ENCODE results near the gene PIAS2. TPM values are rescaled to one million over a fixed set of nuclear protein-coding genes. Genes with fewer than 3 reads are reported as not detected.
"Not testable (repeated sequence)": the region's sequence is repeated elsewhere in the genome, so short reads cannot be mapped to it uniquely, and the experiment has no call there.

Gene PIAS2
- total RNA-seq, 1 donor from 2014 or later, result 32.7 TPM

- no peak for DNase-seq (ENCODE audit: low spot score)
- no peak for ATAC-seq
- intact Hi-C loops (cut with DNase I), result no loop called here
Observed at GRCh38 chr18:46910856-46911255, 6.5 kb downstream of the PIAS2 start.

- ATAC-seq (no peak), DNase-seq (ENCODE audit: low spot score) (no peak)
- intact Hi-C loops (cut with DNase I), result no loop called here
Observed at GRCh38 chr18:46909497-46909896, 7.8 kb downstream of the PIAS2 start.

- ATAC-seq (no peak), DNase-seq (ENCODE audit: low spot score) (no peak)
- intact Hi-C loops (cut with DNase I), result no loop called here
Observed at GRCh38 chr18:46903406-46903805, 13.9 kb downstream of the PIAS2 start.

- DNase-seq (ENCODE audit: low spot score), result no peak
- intact Hi-C loops (cut with DNase I), result no loop called here
- no peak for ATAC-seq
Observed at GRCh38 chr18:46899274-46899948, 17.9 kb downstream of the PIAS2 start.

- no peak for ATAC-seq
- intact Hi-C loops (cut with DNase I), result no loop called here
- DNase-seq (ENCODE audit: low spot score), result no peak
Observed at GRCh38 chr18:46894124-46894523, 23.2 kb downstream of the PIAS2 start.

- ATAC-seq, result no peak
- DNase-seq (ENCODE audit: low spot score), result no peak
- intact Hi-C loops (cut with DNase I), result no loop called here
Observed at GRCh38 chr18:46893360-46893759, 23.9 kb downstream of the PIAS2 start.

GRCh38 chr18:46892842-46893241 is 24.5 kb downstream of the PIAS2 start:
- ATAC-seq (no peak), DNase-seq (ENCODE audit: low spot score) (no peak)
- intact Hi-C loops (cut with DNase I), result no loop called here

- ATAC-seq, result no peak
- no peak for DNase-seq (ENCODE audit: low spot score)
- intact Hi-C loops (cut with DNase I), result no loop called here
Observed at GRCh38 chr18:46891742-46892214, 25.5 kb downstream of the PIAS2 start.

GRCh38 chr18:46888965-46889364 is 28.3 kb downstream of the PIAS2 start:
- no peak for ATAC-seq
- intact Hi-C loops (cut with DNase I), result no loop called here
- DNase-seq (ENCODE audit: low spot score), result no peak

GRCh38 chr18:46886893-46887292 is 30.4 kb downstream of the PIAS2 start:
- no peak for ATAC-seq
- no peak for DNase-seq (ENCODE audit: low spot score)
- intact Hi-C loops (cut with DNase I), result no loop called here

GRCh38 chr18:46883180-46883579 is 34.1 kb downstream of the PIAS2 start:
- intact Hi-C loops (cut with DNase I), result no loop called here
- ATAC-seq (no peak), DNase-seq (ENCODE audit: low spot score) (no peak)

- ATAC-seq (no peak), DNase-seq (ENCODE audit: low spot score) (no peak)
- intact Hi-C loops (cut with DNase I), result loop anchor here (5.0 kb wide), 1 partner anchor 1415 kb away; no protein-coding TSS in a partner anchor
Observed at GRCh38 chr18:46877329-46877987, 39.8 kb downstream of the PIAS2 start.

GRCh38 chr18:46868169-46868921 is 49.0 kb downstream of the PIAS2 start:
- ATAC-seq (no peak), DNase-seq (ENCODE audit: low spot score) (no peak)
- intact Hi-C loops (cut with DNase I), result no loop called here

GRCh38 chr18:46867367-46868143 is 49.8 kb downstream of the PIAS2 start:
- DNase-seq (ENCODE audit: low spot score), result no peak
- ATAC-seq, result no peak

GRCh38 chr18:46866523-46866922 is 50.8 kb downstream of the PIAS2 start:
- DNase-seq (ENCODE audit: low spot score) (no peak), ATAC-seq (no peak)
- intact Hi-C loops (cut with DNase I), result no loop called here

More at GRCh38 chr18:46867367-46868143, 49.8 kb downstream of the PIAS2 start:
- intact Hi-C loops (cut with DNase I), result no loop called here

GRCh38 chr18:46865245-46865644 is 52.1 kb downstream of the PIAS2 start:
- intact Hi-C loops (cut with DNase I); ATAC-seq: not testable (repeated sequence)

GRCh38 chr18:46859855-46860254 is 57.5 kb downstream of the PIAS2 start:
- intact Hi-C loops (cut with DNase I), result no loop called here
- DNase-seq (ENCODE audit: low spot score) (no peak), ATAC-seq (no peak)

More at GRCh38 chr18:46865245-46865644, 52.1 kb downstream of the PIAS2 start:
- DNase-seq (ENCODE audit: low spot score), result not testable (repeated sequence)

- DNase-seq (ENCODE audit: low spot score), result no peak
- ATAC-seq, result no peak
- intact Hi-C loops (cut with DNase I), result no loop called here
Observed at GRCh38 chr18:46858290-46858689, 59.0 kb downstream of the PIAS2 start.

GRCh38 chr18:46856973-46857372 is 60.3 kb downstream of the PIAS2 start:
- no peak for ATAC-seq
- intact Hi-C loops (cut with DNase I), result no loop called here

More at GRCh38 chr18:46856973-46857372, 60.3 kb downstream of the PIAS2 start:
- no peak for DNase-seq (ENCODE audit: low spot score)
